Progenitor cell of endocrine pancreas (in vitro differentiated cells): ENCODE data around the gene YBX1. TPM values are rescaled to one million over a fixed set of nuclear protein-coding genes. Genes with fewer than 3 reads are reported as not detected.

ENCODE experiments used
- DNase-seq: peaks from one replicate; pipeline ENCODE4 v3.0.0; 2021; ENCODE audit warnings: low spot score; ENCODE audit not compliant: unreplicated experiment
- H3K27ac Mint-ChIP-seq: 2 replicates; pipeline ENCODE4 v1.8.0; 2021; ENCODE audit warnings: mild to moderate bottlenecking, moderate library complexity, mixed read lengths
- H3K27me3 Mint-ChIP-seq: 2 replicates; pipeline ENCODE4 v1.8.0; 2021; ENCODE audit warnings: mixed read lengths
- H3K36me3 Mint-ChIP-seq: 2 replicates; pipeline ENCODE4 v1.8.0; 2022; ENCODE audit warnings: mixed read lengths; ENCODE audit not compliant: insufficient read depth
- H3K4me1 Mint-ChIP-seq: 2 replicates; pipeline ENCODE4 v1.8.0; 2021; ENCODE audit warnings: low read depth, mixed read lengths
- H3K4me3 Mint-ChIP-seq: 2 replicates; pipeline ENCODE4 v1.8.0; 2021; ENCODE audit warnings: low read depth, mild to moderate bottlenecking, moderate library complexity, mixed read lengths
- H3K9me3 Mint-ChIP-seq: 2 replicates; pipeline ENCODE4 v1.8.0; 2021; ENCODE audit warnings: low read depth, mixed read lengths
- total RNA-seq: library from RNA; stranded (reverse); gene quantifications from 2 replicates; pipeline ENCODE4 v1.2.1, GENCODE V29; 2021
- TF ChIP-seq, protein P1 (sequence below): fragments of 200-600 bp; sonication (generic); IDR thresholded peaks from one replicate; pipeline ENCODE4 v1.5.0; 2021; ENCODE audit warnings: antibody characterized with exemption, mild to moderate bottlenecking; ENCODE audit not compliant: unreplicated experiment

Gene YBX1
- total RNA-seq, 1 donor from 2014 or later: 588 TPM

DNA sequence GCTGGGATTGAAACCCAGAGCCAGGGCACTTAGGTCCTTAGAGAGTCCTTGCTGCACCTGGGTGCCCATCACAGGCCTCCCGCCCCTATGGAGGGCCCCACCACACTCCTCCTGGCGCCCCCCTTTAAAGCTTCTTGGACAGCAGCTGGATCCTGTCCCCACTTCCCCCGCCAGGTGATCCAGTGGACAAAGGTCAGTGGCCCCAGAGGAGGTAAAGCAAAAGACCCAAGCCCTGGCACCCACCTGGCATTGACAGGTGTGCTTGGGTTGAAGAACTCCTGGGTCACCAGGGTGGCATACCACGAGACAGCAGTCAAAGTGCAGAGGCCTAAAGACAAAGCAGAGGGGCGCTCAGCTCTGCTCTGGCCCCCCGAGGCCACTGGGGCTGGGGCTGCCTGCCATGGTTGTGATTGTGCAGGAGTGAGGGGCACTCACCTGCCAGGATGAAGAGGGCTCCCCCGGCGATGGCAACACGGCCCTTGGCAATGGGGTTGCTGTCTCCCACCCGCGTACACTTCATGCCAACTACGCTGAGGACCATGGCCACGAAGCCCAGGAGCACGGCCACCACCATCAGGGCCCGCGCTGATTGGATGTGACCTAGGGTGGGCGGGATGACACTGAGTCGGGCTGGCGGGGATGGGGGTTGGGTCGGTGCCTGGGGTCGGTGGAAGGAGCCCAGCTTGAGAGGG is 55.9 kb downstream of the YBX1 start:
- Mint-ChIP-seq H3K4me3 (no peak overlapping the region), H3K4me1 (peaks cover 13% of the 10 kb centered on the region), H3K27ac (no peak overlapping the region), H3K9me3 (no peaks in the 10 kb centered on the region), H3K27me3 (no peaks in the 10 kb centered on the region), H3K36me3 (no peaks in the 10 kb centered on the region)
- DNase-seq: no peak
- TF ChIP-seq, protein P1, sequence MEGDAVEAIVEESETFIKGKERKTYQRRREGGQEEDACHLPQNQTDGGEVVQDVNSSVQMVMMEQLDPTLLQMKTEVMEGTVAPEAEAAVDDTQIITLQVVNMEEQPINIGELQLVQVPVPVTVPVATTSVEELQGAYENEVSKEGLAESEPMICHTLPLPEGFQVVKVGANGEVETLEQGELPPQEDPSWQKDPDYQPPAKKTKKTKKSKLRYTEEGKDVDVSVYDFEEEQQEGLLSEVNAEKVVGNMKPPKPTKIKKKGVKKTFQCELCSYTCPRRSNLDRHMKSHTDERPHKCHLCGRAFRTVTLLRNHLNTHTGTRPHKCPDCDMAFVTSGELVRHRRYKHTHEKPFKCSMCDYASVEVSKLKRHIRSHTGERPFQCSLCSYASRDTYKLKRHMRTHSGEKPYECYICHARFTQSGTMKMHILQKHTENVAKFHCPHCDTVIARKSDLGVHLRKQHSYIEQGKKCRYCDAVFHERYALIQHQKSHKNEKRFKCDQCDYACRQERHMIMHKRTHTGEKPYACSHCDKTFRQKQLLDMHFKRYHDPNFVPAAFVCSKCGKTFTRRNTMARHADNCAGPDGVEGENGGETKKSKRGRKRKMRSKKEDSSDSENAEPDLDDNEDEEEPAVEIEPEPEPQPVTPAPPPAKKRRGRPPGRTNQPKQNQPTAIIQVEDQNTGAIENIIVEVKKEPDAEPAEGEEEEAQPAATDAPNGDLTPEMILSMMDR: no peak

GRCh38 chr1:42738678-42739226 is 56.5 kb downstream of the YBX1 start:
- no peaks in the 10 kb centered on the region for H3K9me3 Mint-ChIP-seq
- H3K27me3 Mint-ChIP-seq: no peaks in the 10 kb centered on the region
- H3K4me3 Mint-ChIP-seq: no peak overlapping the region
- no peaks in the 10 kb centered on the region for H3K36me3 Mint-ChIP-seq
- DNase-seq: no peak
- H3K27ac Mint-ChIP-seq: no peak overlapping the region
- TF ChIP-seq, protein P1: no peak
- H3K4me1 Mint-ChIP-seq: peaks cover 13% of the 10 kb centered on the region

- H3K27me3 Mint-ChIP-seq: no peaks in the 10 kb centered on the region
- no peaks in the 10 kb centered on the region for H3K9me3 Mint-ChIP-seq
These were observed 57.8 kb downstream of the YBX1 start, which contains the start of gene CLDN19 for GRCh38 chr1:42739753-42740700. CLDN19 (minus strand) TSS chr1:42740236; CDS start chr1:42740063, 173 bp downstream.

GRCh38 chr1:42740851-42741580 is 58.8 kb downstream of the YBX1 start:
- Mint-ChIP-seq H3K4me1 (peaks cover 13% of the 10 kb centered on the region), H3K4me3 (peak overlapping the region; percentile 49), H3K9me3 (no peaks in the 10 kb centered on the region), H3K27me3 (no peaks in the 10 kb centered on the region), H3K27ac (no peak overlapping the region), H3K36me3 (no peaks in the 10 kb centered on the region)
- TF ChIP-seq, protein P1: no peak
- DNase-seq: no peak

More at GRCh38 chr1:42739753-42740700, 57.8 kb downstream of the YBX1 start, which contains the start of gene CLDN19:
- DNase-seq: peak; percentile 43
- no peaks in the 10 kb centered on the region for H3K36me3 Mint-ChIP-seq
- peaks cover 13% of the 10 kb centered on the region for H3K4me1 Mint-ChIP-seq
- peak within 1 kb of the TSS; percentile 59 for H3K4me3 Mint-ChIP-seq
- TF ChIP-seq, protein P1: no peak
- H3K27ac Mint-ChIP-seq: peak within 1 kb of the TSS; percentile 73
